GM12801 (cell line): ENCODE measurements around the gene UGT1A1.

Experiments
- CTCF ChIP-seq: IDR thresholded peaks from one replicate; pipeline ENCODE4 v1.5.1; 2011; ENCODE audit warnings: control low read depth; ENCODE audit not compliant: insufficient read length; ENCODE audit errors: extremely low read depth

Gene UGT1A1

GRCh38 chr2:233802132-233802815 lies 42.2 kb downstream of the UGT1A1 start:
- no peak for TF ChIP-seq CTCF

- TF ChIP-seq CTCF = no peak
Measured at GRCh38 chr2:233803292-233803911, 43.3 kb downstream of the UGT1A1 start.

GRCh38 chr2:233803994-233804393 lies 43.9 kb downstream of the UGT1A1 start:
- TF ChIP-seq CTCF = no peak

- TF ChIP-seq CTCF = no peak
Measured at GRCh38 chr2:233807215-233807865, 47.3 kb downstream of the UGT1A1 start.

GRCh38 chr2:233807966-233808935 lies 48.2 kb downstream of the UGT1A1 start:
- TF ChIP-seq CTCF = no peak

- no peak for TF ChIP-seq CTCF
Measured at GRCh38 chr2:233810385-233810784, 50.3 kb downstream of the UGT1A1 start.

- TF ChIP-seq CTCF = no peak
Measured at GRCh38 chr2:233811087-233811486, 51.0 kb downstream of the UGT1A1 start.
